GM23338 (cell line): ENCODE data around the gene CBFA2T3.

Source experiments
- CREB1 ChIP-seq: fragments of 250-450 bp; sonication (Bioruptor Pico); IDR thresholded peaks from 2 replicates; pipeline ENCODE4 v1.5.0; 2020; ENCODE audit warnings: low read depth, mild to moderate bottlenecking, moderate library complexity
- EZH2 ChIP-seq: fragments of 200-600 bp; sonication (generic); IDR thresholded peaks from one replicate; pipeline ENCODE4 v1.8.0; 2017; ENCODE audit warnings: antibody characterized with exemption, mild to moderate bottlenecking, low read depth; ENCODE audit not compliant: unreplicated experiment
- EZH2phosphoT487 ChIP-seq: fragments of 200-600 bp; sonication (generic); IDR thresholded peaks from one replicate; pipeline ENCODE4 v1.8.1; 2018; ENCODE audit warnings: antibody characterized with exemption; ENCODE audit not compliant: unreplicated experiment
- JUNB ChIP-seq: IDR thresholded peaks from one replicate; pipeline ENCODE4 v1.6.1; 2016; ENCODE audit warnings: antibody characterized with exemption; ENCODE audit not compliant: unreplicated experiment
- POLR2AphosphoS5 ChIP-seq: IDR thresholded peaks from 2 replicates; pipeline ENCODE4 v1.6.1; 2016; ENCODE audit warnings: antibody characterized with exemption, low read depth
- STAT1 ChIP-seq: IDR thresholded peaks from one replicate; pipeline ENCODE4 v1.6.1; 2016; ENCODE audit warnings: antibody characterized with exemption; ENCODE audit not compliant: unreplicated experiment
- ZNF331 ChIP-seq: fragments of 250-450 bp; sonication (Bioruptor Pico); IDR thresholded peaks from 2 replicates; pipeline ENCODE4 v1.5.0; 2020; ENCODE audit warnings: low read depth, mild to moderate bottlenecking, moderate library complexity
- TF ChIP-seq, protein P1 (sequence below), 2 experiments: fragments of 200-600 bp in 1 of 2; sonication (generic) in 1 of 2; conservative IDR thresholded peaks; 2 replicates each; pipeline versions ENCODE4 v1.5.1 to v1.6.1; 2016 to 2017; ENCODE audit warnings: antibody characterized with exemption in 2 of 2, low read depth in 2 of 2, mild to moderate bottlenecking in 2 of 2, moderate library complexity in 1 of 2
- TF ChIP-seq, protein P2 (sequence below): IDR thresholded peaks from one replicate; pipeline ENCODE4 v1.6.1; 2018; ENCODE audit warnings: antibody characterized with exemption; ENCODE audit not compliant: unreplicated experiment
- TF ChIP-seq, protein P3 (sequence below): IDR thresholded peaks from 2 replicates; pipeline ENCODE4 v1.6.1; 2016; ENCODE audit warnings: antibody characterized with exemption
- TF ChIP-seq, protein P4 (sequence below): fragments of 250-450 bp; sonication (Bioruptor Pico); IDR thresholded peaks from 2 replicates; pipeline ENCODE4 v1.5.0; 2020; ENCODE audit warnings: mild to moderate bottlenecking, moderate library complexity

DNA sequence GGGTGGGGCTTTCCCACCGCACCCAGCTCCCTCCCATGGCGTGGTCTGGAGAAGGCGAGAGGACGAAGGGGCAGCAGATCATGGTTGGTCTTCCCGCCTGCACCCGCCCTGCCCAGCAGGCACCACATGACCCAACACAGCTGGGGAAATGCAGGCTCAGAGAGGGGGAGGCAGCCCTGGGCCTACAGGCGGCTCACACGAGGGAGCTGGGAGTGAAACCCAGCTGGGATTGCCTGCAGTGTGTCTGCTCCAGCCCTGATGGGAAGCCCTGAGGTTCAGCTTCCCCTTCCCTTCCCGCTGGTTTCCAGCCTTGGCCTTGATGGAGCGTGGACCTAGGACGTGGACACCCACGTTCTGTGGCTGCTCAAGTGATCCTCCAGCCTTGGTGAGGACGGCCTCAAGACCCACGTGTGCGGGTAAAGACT, 90.6 kb downstream of the CBFA2T3 start:
- TF ChIP-seq, protein P1, sequence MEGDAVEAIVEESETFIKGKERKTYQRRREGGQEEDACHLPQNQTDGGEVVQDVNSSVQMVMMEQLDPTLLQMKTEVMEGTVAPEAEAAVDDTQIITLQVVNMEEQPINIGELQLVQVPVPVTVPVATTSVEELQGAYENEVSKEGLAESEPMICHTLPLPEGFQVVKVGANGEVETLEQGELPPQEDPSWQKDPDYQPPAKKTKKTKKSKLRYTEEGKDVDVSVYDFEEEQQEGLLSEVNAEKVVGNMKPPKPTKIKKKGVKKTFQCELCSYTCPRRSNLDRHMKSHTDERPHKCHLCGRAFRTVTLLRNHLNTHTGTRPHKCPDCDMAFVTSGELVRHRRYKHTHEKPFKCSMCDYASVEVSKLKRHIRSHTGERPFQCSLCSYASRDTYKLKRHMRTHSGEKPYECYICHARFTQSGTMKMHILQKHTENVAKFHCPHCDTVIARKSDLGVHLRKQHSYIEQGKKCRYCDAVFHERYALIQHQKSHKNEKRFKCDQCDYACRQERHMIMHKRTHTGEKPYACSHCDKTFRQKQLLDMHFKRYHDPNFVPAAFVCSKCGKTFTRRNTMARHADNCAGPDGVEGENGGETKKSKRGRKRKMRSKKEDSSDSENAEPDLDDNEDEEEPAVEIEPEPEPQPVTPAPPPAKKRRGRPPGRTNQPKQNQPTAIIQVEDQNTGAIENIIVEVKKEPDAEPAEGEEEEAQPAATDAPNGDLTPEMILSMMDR (conservative IDR thresholded peaks at IDR 0.05; ENCODE audit: low read depth in 2 of 2), result no peak
- no peak for TF ChIP-seq STAT1
- TF ChIP-seq, protein P2, sequence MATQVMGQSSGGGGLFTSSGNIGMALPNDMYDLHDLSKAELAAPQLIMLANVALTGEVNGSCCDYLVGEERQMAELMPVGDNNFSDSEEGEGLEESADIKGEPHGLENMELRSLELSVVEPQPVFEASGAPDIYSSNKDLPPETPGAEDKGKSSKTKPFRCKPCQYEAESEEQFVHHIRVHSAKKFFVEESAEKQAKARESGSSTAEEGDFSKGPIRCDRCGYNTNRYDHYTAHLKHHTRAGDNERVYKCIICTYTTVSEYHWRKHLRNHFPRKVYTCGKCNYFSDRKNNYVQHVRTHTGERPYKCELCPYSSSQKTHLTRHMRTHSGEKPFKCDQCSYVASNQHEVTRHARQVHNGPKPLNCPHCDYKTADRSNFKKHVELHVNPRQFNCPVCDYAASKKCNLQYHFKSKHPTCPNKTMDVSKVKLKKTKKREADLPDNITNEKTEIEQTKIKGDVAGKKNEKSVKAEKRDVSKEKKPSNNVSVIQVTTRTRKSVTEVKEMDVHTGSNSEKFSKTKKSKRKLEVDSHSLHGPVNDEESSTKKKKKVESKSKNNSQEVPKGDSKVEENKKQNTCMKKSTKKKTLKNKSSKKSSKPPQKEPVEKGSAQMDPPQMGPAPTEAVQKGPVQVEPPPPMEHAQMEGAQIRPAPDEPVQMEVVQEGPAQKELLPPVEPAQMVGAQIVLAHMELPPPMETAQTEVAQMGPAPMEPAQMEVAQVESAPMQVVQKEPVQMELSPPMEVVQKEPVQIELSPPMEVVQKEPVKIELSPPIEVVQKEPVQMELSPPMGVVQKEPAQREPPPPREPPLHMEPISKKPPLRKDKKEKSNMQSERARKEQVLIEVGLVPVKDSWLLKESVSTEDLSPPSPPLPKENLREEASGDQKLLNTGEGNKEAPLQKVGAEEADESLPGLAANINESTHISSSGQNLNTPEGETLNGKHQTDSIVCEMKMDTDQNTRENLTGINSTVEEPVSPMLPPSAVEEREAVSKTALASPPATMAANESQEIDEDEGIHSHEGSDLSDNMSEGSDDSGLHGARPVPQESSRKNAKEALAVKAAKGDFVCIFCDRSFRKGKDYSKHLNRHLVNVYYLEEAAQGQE, result no peak
- no peak for TF ChIP-seq POLR2AphosphoS5
- TF ChIP-seq EZH2, result no peak
- TF ChIP-seq CREB1 (CRISPR knock-in tag), result no peak
- TF ChIP-seq, protein P3, sequence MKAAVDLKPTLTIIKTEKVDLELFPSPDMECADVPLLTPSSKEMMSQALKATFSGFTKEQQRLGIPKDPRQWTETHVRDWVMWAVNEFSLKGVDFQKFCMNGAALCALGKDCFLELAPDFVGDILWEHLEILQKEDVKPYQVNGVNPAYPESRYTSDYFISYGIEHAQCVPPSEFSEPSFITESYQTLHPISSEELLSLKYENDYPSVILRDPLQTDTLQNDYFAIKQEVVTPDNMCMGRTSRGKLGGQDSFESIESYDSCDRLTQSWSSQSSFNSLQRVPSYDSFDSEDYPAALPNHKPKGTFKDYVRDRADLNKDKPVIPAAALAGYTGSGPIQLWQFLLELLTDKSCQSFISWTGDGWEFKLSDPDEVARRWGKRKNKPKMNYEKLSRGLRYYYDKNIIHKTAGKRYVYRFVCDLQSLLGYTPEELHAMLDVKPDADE, result no peak
- TF ChIP-seq JUNB, result no peak
- no peak for TF ChIP-seq ZNF331
- no peak for TF ChIP-seq EZH2phosphoT487
- TF ChIP-seq, protein P4, sequence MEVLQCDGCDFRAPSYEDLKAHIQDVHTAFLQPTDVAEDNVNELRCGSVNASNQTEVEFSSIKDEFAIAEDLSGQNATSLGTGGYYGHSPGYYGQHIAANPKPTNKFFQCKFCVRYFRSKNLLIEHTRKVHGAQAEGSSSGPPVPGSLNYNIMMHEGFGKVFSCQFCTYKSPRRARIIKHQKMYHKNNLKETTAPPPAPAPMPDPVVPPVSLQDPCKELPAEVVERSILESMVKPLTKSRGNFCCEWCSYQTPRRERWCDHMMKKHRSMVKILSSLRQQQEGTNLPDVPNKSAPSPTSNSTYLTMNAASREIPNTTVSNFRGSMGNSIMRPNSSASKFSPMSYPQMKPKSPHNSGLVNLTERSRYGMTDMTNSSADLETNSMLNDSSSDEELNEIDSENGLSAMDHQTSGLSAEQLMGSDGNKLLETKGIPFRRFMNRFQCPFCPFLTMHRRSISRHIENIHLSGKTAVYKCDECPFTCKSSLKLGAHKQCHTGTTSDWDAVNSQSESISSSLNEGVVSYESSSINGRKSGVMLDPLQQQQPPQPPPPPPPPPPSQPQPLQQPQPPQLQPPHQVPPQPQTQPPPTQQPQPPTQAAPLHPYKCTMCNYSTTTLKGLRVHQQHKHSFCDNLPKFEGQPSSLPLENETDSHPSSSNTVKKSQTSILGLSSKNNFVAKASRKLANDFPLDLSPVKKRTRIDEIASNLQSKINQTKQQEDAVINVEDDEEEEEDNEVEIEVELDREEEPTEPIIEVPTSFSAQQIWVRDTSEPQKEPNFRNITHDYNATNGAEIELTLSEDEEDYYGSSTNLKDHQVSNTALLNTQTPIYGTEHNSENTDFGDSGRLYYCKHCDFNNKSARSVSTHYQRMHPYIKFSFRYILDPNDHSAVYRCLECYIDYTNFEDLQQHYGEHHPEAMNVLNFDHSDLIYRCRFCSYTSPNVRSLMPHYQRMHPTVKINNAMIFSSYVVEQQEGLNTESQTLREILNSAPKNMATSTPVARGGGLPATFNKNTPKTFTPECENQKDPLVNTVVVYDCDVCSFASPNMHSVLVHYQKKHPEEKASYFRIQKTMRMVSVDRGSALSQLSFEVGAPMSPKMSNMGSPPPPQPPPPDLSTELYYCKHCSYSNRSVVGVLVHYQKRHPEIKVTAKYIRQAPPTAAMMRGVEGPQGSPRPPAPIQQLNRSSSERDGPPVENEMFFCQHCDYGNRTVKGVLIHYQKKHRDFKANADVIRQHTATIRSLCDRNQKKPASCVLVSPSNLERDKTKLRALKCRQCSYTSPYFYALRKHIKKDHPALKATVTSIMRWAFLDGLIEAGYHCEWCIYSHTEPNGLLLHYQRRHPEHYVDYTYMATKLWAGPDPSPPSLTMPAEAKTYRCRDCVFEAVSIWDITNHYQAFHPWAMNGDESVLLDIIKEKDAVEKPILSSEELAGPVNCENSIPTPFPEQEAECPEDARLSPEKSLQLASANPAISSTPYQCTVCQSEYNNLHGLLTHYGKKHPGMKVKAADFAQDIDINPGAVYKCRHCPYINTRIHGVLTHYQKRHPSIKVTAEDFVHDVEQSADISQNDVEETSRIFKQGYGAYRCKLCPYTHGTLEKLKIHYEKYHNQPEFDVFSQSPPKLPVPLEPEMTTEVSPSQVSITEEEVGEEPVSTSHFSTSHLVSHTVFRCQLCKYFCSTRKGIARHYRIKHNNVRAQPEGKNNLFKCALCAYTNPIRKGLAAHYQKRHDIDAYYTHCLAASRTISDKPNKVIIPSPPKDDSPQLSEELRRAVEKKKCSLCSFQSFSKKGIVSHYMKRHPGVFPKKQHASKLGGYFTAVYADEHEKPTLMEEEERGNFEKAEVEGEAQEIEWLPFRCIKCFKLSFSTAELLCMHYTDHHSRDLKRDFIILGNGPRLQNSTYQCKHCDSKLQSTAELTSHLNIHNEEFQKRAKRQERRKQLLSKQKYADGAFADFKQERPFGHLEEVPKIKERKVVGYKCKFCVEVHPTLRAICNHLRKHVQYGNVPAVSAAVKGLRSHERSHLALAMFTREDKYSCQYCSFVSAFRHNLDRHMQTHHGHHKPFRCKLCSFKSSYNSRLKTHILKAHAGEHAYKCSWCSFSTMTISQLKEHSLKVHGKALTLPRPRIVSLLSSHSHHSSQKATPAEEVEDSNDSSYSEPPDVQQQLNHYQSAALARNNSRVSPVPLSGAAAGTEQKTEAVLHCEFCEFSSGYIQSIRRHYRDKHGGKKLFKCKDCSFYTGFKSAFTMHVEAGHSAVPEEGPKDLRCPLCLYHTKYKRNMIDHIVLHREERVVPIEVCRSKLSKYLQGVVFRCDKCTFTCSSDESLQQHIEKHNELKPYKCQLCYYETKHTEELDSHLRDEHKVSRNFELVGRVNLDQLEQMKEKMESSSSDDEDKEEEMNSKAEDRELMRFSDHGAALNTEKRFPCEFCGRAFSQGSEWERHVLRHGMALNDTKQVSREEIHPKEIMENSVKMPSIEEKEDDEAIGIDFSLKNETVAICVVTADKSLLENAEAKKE (CRISPR knock-in tag), result no peak
